C4-2B (cell line): Measurements from ENCODE around the gene SH3RF1.

ENCODE experiments used
- H3K27ac ChIP-seq: fragments of 450-650 bp; 2 replicates; pipeline ENCODE4 v1.5.1; 2017
- ZFX ChIP-seq: fragments of 450-650 bp; IDR thresholded peaks from 2 replicates; pipeline ENCODE4 v1.6.1; 2017
- TF ChIP-seq, protein P1 (sequence below): fragments of 450-650 bp; conservative IDR thresholded peaks from 2 replicates; pipeline ENCODE4 v1.5.1; 2017; ENCODE audit warnings: mild to moderate bottlenecking

SH3RF1 gene

DNA sequence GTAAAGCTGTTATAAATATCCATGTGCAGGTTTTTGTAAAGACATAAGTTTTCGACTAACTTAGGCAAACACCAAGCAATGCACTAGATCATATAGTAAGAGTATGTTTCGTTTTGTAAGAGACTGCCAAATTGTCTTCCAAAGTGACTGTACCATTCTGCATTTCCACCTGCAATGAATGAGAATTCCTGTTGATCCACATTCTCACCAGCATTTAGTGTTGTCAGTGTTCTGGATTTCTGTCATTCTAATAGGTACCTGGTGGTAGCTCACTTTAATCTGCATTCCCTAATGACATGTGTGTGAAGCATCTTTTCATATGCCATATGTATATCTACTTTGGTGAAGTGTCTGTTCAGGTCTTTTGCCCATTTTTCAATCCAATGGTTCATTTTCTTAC, 57.8 kb downstream of the SH3RF1 start:
- TF ChIP-seq ZFX: no peak
- TF ChIP-seq, protein P1, sequence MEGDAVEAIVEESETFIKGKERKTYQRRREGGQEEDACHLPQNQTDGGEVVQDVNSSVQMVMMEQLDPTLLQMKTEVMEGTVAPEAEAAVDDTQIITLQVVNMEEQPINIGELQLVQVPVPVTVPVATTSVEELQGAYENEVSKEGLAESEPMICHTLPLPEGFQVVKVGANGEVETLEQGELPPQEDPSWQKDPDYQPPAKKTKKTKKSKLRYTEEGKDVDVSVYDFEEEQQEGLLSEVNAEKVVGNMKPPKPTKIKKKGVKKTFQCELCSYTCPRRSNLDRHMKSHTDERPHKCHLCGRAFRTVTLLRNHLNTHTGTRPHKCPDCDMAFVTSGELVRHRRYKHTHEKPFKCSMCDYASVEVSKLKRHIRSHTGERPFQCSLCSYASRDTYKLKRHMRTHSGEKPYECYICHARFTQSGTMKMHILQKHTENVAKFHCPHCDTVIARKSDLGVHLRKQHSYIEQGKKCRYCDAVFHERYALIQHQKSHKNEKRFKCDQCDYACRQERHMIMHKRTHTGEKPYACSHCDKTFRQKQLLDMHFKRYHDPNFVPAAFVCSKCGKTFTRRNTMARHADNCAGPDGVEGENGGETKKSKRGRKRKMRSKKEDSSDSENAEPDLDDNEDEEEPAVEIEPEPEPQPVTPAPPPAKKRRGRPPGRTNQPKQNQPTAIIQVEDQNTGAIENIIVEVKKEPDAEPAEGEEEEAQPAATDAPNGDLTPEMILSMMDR: no peak
- H3K27ac ChIP-seq: no peak overlapping the region

DNA sequence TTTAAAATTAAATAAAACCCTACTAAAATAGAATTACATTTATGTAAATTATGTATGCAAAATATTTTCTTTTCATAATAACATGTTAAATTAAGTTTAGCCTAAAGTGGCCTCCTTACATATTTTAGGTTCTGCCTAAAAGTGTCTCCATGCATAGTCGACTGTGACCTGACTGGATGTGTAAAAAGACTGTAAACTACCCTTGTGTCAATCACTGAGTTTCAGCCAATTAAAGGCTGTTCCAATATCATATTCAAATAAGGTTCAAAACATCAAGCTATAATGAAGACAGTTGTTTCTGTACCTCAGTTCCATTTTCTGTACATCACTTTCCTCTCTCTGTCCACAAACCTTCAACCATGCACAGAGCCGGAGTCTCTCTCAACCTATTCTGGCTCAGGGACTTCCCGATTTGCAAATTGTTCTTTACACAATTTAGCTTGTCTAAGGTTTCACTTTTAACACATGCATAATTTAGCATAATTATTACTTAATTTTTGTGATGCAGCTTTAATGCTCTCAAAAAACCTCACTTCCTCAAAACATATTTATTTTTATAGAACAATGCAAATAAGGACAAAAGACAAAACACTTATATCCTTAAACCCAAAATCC, 60.1 kb downstream of the SH3RF1 start:
- no peak overlapping the region for H3K27ac ChIP-seq
- TF ChIP-seq, protein P1: no peak
- no peak for TF ChIP-seq ZFX

DNA sequence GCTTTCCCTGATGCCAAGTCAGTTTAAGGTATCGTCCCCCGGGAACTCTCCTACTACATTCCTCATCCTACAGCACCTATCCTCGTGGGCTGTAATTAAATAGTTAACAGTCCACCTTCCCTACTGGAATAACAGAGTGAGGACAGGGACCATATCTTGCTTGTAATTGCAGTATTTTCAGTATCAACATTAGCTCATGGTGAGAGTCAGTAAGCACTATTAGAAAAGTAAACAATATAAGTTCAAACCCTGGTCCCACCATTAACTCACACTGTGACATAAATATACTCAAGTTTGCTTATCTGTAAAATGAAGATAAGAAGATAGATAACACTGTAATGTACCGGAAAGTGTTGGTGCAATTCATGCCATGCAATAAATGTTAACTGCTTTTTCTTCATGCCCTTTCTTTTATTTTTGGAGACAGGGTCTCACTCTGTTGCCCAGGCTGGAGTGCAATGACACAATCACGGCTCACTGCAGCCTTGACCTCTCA, 61.3 kb downstream of the SH3RF1 start:
- no peak overlapping the region for H3K27ac ChIP-seq
- TF ChIP-seq, protein P1: no peak
- no peak for TF ChIP-seq ZFX

DNA sequence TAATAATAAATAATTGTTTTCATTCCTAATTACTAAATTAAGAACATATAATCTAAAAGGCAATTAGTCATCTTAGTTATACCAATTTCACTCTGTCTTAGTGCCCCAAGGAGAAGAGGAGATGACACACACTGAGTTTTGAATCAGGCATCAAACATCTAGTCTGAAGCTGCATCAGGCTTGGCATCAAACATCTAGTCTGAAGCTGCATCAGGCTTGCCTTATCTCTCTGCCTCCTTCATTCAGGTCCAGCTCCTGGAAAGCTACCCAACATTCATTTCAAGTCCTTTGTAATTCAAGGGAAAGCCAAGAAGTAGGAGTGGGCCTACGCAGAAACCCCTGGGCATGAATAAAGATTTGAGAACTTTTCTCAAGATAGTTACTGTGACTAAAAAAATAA, 62.2 kb downstream of the SH3RF1 start:
- H3K27ac ChIP-seq: no peak overlapping the region
- TF ChIP-seq, protein P1: no peak
- no peak for TF ChIP-seq ZFX

DNA sequence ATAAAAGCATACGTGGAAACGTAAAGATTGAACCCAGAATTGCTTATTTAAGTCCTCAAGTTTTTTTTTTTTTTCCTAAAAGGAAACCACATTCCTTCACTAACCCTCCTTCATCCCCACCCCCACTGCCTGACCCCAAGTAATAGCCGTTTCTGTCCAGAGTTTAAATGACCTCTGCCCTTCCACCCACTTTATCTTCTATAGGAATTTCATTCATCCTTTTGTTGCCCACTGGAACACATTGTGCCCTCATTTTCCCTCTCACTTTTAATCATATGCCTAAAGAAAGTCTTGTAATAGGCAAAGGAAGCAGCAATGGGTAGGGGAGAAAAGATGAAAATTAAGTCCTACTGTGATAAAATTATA, 62.7 kb downstream of the SH3RF1 start:
- no peak for TF ChIP-seq ZFX
- TF ChIP-seq, protein P1: no peak
- H3K27ac ChIP-seq: no peak overlapping the region

DNA sequence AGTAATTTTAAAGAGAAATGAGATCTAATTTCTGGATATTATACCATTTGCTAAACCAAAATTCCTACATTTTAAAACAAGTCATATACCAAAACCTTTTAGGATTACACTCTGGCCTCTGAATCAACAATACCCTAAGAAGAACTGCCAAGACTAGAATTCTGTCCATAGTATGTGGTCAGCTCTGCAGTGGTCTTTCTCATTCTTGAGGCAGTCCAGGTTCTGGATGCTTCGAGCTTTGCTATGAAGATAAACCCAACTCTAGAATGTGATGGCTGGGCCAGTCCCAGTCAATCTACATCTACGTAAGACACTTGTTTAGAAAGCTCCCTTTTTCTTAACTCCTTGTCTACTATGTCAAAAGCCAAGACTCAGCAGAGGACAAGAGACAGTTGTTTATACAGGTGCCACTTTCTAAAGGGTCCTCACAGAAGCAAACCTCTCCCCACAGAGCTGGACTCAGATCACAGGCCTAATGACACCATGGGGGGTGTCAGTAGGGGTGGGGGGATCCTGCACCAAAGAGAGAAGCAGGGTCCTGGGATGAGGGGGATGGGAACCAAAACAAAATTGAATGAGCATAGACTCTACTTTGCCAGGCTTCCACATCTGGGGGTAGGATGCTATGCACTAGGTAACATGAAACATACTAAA, 63.2 kb downstream of the SH3RF1 start:
- no peak for TF ChIP-seq ZFX
- H3K27ac ChIP-seq: no peak overlapping the region

DNA sequence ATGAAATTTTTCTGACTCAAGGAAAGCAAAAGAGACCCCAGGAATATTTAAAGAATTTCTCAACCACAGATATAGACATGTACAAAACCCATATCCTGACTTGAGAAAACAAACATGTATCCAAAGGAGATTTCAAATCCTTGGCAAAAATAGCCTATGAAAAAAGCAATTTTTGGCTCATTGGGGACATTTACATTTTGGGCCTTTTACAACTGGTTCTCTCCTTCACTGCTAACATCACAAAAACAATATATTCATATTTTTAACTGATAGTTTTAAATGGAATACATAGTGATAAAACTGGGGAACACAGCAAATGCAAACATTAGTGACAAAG, 65.0 kb downstream of the SH3RF1 start:
- TF ChIP-seq, protein P1: no peak
- TF ChIP-seq ZFX: no peak
- H3K27ac ChIP-seq: no peak overlapping the region
